UCSD-AML1 (cell line): ENCODE results near the gene DDOST.
"Not testable (repeated sequence)": the region's sequence is repeated elsewhere in the genome, so short reads cannot be mapped to it uniquely, and the experiment has no call there.

Experiments
- DNase-seq: peaks from one replicate; lab custom pipeline; 2025; ENCODE audit not compliant: unreplicated experiment; lab: John Stamatoyannopoulos, UW

DDOST gene

GRCh38 chr1:20626524-20626923, 34.6 kb downstream of the DDOST start:
- no peak for DNase-seq

GRCh38 chr1:20626098-20626427, 35.1 kb downstream of the DDOST start:
- DNase-seq, result no peak

- no peak for DNase-seq
These were observed 35.7 kb downstream of the DDOST start for GRCh38 chr1:20625176-20626097.

GRCh38 chr1:20624709-20625108, 36.5 kb downstream of the DDOST start:
- DNase-seq, result no peak

GRCh38 chr1:20621012-20621411, 40.2 kb downstream of the DDOST start:
- DNase-seq, result no peak

- DNase-seq, result no peak
These were observed 41.2 kb downstream of the DDOST start for GRCh38 chr1:20619999-20620398.

GRCh38 chr1:20618550-20618949, 42.6 kb downstream of the DDOST start:
- no peak for DNase-seq

GRCh38 chr1:20616847-20617487, 44.2 kb downstream of the DDOST start:
- DNase-seq, result no peak

- no peak for DNase-seq
These were observed 45.0 kb downstream of the DDOST start for GRCh38 chr1:20615946-20616846.

- DNase-seq, result no peak
These were observed 47.0 kb downstream of the DDOST start for GRCh38 chr1:20614131-20614579.

GRCh38 chr1:20612221-20612746, 48.9 kb downstream of the DDOST start:
- DNase-seq, result no peak

- DNase-seq, result no peak
These were observed 49.5 kb downstream of the DDOST start for GRCh38 chr1:20611652-20612051.

- no peak for DNase-seq
These were observed 50.2 kb downstream of the DDOST start for GRCh38 chr1:20610970-20611369.

- no peak for DNase-seq
These were observed 51.6 kb downstream of the DDOST start for GRCh38 chr1:20609541-20609940.

GRCh38 chr1:20606801-20607570, 54.2 kb downstream of the DDOST start:
- DNase-seq, result not testable (repeated sequence)

GRCh38 chr1:20604678-20605077, 56.5 kb downstream of the DDOST start:
- DNase-seq, result no peak

- no peak for DNase-seq
These were observed 57.4 kb downstream of the DDOST start for GRCh38 chr1:20603504-20604464.

GRCh38 chr1:20602851-20603450, 58.2 kb downstream of the DDOST start:
- DNase-seq, result no peak
